ENCODE measurements around the gene CHST8.

DNA sequence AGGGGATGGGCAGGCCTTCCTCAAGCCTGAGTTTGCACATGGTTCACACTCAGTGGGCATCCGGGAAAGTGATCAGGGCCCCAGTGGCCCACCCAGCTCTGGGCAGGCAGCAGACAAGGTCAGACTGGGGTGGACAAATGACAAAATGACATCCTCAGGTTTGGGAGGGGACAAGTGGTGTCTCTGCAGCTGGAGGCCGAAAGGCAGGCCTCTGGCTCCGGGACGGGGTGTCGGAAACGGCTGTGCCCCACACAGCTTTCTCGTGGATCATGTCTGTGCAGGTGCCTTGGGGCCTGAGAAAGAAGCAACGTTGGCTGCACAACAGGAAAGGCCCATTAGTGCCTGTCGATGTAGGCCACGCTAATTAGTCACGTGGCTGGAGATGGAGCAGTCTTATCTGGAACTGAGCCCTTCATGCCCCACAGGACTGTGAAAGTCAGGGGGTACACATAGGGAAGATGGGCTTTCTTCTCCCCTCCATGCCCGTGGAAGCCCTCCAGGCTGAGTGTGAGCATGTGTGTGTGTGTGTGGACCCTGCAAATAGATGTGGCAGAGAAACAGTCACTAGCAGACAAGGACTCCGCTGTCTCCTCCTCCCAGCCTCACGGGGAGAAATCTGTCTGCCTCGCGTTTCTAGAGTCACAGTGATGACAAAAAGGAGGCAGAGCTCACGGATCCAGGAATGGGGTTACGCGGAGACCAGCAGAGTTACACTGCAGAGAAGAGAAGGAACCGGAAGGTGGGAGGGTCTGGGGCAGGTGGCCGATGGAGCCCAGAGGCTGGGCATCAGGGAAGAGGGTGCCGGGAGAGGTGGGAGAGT is 44.2 kb downstream of the CHST8 start:
- TF ChIP-seq FOXA1 (IDR thresholded peaks at IDR 0.05), result no peak
- TF ChIP-seq FOXM1 (IDR thresholded peaks at IDR 0.05; ENCODE audit: borderline replicate concordance), result no peak
- no peak for TF ChIP-seq SP1 (IDR thresholded peaks at IDR 0.05)
- no peak for TF ChIP-seq L3MBTL2 (conservative IDR thresholded peaks at IDR 0.05)
- TF ChIP-seq, protein P1, sequence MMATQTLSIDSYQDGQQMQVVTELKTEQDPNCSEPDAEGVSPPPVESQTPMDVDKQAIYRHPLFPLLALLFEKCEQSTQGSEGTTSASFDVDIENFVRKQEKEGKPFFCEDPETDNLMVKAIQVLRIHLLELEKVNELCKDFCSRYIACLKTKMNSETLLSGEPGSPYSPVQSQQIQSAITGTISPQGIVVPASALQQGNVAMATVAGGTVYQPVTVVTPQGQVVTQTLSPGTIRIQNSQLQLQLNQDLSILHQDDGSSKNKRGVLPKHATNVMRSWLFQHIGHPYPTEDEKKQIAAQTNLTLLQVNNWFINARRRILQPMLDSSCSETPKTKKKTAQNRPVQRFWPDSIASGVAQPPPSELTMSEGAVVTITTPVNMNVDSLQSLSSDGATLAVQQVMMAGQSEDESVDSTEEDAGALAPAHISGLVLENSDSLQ (IDR thresholded peaks at IDR 0.05), result no peak
- TF ChIP-seq FOXK2 (IDR thresholded peaks at IDR 0.05), result no peak
- no peak for TF ChIP-seq HDGF (IDR thresholded peaks at IDR 0.05; ENCODE audit: borderline replicate concordance)
- no peak for TF ChIP-seq BHLHE40 (IDR thresholded peaks at IDR 0.05; ENCODE audit: borderline replicate concordance)
- TF ChIP-seq ELF4 (IDR thresholded peaks at IDR 0.05), result no peak
- no peak for TF ChIP-seq ARNT (IDR thresholded peaks at IDR 0.05)
